ENCODE data around the gene UCK1.
A peak's percentile ranks its signal among the peaks of the same experiment; 100 is the strongest.

Gene UCK1

GRCh38 chr9:131476777-131477345, 54.2 kb downstream of the UCK1 start:
- TF ChIP-seq, protein P1, sequence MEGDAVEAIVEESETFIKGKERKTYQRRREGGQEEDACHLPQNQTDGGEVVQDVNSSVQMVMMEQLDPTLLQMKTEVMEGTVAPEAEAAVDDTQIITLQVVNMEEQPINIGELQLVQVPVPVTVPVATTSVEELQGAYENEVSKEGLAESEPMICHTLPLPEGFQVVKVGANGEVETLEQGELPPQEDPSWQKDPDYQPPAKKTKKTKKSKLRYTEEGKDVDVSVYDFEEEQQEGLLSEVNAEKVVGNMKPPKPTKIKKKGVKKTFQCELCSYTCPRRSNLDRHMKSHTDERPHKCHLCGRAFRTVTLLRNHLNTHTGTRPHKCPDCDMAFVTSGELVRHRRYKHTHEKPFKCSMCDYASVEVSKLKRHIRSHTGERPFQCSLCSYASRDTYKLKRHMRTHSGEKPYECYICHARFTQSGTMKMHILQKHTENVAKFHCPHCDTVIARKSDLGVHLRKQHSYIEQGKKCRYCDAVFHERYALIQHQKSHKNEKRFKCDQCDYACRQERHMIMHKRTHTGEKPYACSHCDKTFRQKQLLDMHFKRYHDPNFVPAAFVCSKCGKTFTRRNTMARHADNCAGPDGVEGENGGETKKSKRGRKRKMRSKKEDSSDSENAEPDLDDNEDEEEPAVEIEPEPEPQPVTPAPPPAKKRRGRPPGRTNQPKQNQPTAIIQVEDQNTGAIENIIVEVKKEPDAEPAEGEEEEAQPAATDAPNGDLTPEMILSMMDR (conservative IDR thresholded peaks at IDR 0.05): no peak
- TF ChIP-seq ZFX (IDR thresholded peaks at IDR 0.05): no peak
- H3K27ac ChIP-seq: no peak overlapping the region

DNA sequence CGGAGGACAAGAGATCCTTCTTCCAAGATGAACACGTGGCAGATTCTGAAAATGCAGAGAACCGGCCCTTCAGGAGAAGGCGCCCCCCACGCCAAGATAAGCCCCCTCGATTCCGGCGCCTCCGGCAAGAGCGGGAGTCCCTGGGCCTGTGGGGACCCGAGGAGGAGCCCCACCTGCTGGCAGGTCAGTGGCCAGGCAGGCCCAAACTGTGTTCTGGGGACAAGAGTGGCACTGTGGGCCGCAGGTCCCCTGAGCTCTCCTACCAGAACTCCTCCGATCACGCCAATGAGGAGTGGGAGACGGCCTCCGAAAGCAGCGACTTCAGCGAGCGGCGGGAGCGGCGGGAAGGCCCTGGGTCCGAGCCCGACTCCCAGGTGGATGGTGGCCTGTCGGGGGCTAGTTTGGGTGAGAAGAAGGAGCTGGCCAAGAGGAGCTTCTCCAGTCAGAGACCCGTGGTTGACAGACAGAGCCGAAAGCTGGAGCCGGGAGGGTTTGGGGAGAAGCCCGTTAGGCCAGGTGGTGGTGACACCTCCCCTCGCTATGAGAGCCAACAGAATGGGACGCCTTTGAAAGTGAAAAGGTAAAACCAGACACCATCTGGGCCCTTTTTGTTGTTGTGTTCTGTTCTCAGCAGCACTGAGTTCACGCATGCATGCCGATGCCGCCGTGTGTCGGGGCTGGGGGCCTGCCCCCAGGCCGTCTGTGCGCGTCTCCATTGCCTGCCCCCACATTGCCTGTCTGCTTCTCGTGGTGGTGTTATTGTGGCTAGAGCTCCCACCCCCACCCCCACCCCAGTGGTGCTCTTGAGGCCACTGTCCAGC, 54.9 kb downstream of the UCK1 start:
- TF ChIP-seq, protein P1 (conservative IDR thresholded peaks at IDR 0.05): peak; percentile 53
- TF ChIP-seq ZFX (IDR thresholded peaks at IDR 0.05): no peak
- H3K27ac ChIP-seq: no peak overlapping the region

- no peak overlapping the region for H3K27ac ChIP-seq
- TF ChIP-seq ZFX (IDR thresholded peaks at IDR 0.05): no peak
- TF ChIP-seq, protein P1 (conservative IDR thresholded peaks at IDR 0.05): no peak
Measured at GRCh38 chr9:131475111-131475955, 55.7 kb downstream of the UCK1 start.

DNA sequence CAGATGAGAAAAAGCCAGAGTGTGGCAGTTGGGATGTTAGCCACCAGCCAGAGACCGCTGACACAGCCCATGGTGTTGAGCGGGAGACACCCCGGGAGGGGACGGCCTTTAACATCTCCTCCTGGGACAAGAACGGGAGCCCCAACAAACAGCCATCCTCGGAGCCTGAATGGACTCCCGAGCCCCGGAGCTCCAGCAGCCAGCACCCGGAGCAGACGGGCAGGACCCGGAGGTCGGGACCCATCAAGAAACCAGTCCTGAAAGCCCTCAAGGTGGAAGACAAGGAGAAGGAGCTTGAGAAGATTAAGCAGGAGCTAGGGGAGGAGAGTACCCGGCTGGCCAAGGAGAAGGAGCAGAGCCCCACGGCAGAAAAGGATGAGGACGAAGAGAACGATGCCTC, 56.4 kb downstream of the UCK1 start:
- H3K27ac ChIP-seq: no peak overlapping the region
- TF ChIP-seq ZFX (IDR thresholded peaks at IDR 0.05): no peak
- TF ChIP-seq, protein P1 (conservative IDR thresholded peaks at IDR 0.05): no peak

DNA sequence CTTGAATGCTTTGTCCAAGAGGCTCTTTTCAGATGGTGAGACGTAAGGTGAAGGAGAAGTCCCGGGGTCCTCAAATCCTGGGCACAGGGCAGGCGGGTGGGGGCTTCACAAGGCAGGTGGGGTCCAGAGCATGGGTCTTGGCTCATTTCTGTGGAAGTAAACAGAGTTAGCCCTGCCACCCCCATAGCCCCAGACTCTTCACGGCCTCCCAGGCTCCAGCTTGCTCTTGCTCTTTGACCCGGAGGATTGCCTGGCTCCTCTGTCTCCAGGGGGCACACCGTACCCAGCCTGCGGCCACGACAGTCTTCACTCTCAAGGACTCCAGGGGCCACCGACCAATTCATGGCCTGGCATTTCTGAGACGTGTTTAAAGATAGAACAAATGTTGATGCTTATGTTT, 57.2 kb downstream of the UCK1 start:
- no peak overlapping the region for H3K27ac ChIP-seq
- TF ChIP-seq, protein P1 (conservative IDR thresholded peaks at IDR 0.05): no peak
- TF ChIP-seq ZFX (IDR thresholded peaks at IDR 0.05): no peak
